ENCODE measurements around the gene LGR5. TPM values are rescaled to one million over a fixed set of nuclear protein-coding genes. Genes with fewer than 3 reads are reported as not detected.

The LGR5 gene
- total RNA-seq, 1 donor, result under 0.01 TPM

DNA sequence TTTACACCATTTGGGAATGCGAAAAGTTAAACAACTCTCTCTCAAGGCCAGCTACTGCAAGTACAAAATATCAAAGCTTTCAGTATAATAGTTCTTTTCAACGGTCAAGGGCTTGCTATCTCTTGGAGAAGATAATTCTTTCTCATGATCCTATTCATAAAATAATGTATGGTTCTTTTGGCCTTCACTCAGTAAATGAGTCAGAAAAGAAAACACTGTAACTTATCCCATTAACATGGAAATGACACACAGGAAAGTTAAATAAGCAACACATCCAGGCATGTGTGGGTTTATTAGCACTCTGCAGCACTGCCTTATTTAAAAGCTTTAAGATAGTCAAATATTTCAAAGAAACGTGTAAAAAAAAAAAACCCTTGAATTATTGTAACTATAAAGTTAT lies 187.2 kb downstream of the LGR5 start:
- TF ChIP-seq, protein P1, sequence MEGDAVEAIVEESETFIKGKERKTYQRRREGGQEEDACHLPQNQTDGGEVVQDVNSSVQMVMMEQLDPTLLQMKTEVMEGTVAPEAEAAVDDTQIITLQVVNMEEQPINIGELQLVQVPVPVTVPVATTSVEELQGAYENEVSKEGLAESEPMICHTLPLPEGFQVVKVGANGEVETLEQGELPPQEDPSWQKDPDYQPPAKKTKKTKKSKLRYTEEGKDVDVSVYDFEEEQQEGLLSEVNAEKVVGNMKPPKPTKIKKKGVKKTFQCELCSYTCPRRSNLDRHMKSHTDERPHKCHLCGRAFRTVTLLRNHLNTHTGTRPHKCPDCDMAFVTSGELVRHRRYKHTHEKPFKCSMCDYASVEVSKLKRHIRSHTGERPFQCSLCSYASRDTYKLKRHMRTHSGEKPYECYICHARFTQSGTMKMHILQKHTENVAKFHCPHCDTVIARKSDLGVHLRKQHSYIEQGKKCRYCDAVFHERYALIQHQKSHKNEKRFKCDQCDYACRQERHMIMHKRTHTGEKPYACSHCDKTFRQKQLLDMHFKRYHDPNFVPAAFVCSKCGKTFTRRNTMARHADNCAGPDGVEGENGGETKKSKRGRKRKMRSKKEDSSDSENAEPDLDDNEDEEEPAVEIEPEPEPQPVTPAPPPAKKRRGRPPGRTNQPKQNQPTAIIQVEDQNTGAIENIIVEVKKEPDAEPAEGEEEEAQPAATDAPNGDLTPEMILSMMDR (IDR thresholded peaks at IDR 0.05; ENCODE audit: extremely low read depth, low read depth, low read length), result no peak
- Histone ChIP-seq H3K4me3 (ENCODE audit: insufficient read depth, low read length) (no peak overlapping the region), H3K27ac (ENCODE audit: low read depth, low read length) (peak overlapping the region; percentile 38), H3K4me2 (ENCODE audit: insufficient read depth, low read length) (no peak overlapping the region), H3K4me1 (ENCODE audit: insufficient read depth, low read length) (peaks cover 5% of the 10 kb centered on the region), H3K79me2 (ENCODE audit: insufficient read depth, low read length) (peaks cover 28% of the 10 kb centered on the region), H2AFZ (ENCODE audit: low read length) (no peak overlapping the region), H3K9me3 (ENCODE audit: low read depth, low read length) (no peaks in the 10 kb centered on the region), H4K20me1 (ENCODE audit: insufficient read depth, low read length) (peaks cover 2% of the 10 kb centered on the region), H3K27me3 (ENCODE audit: insufficient read depth, low read length) (no peaks in the 10 kb centered on the region), H3K36me3 (ENCODE audit: insufficient read depth, low read length) (peaks cover 91% of the 10 kb centered on the region)
- DNase-seq (ENCODE audit: insufficient read length, low spot score, missing footprints), result no peak

DNA sequence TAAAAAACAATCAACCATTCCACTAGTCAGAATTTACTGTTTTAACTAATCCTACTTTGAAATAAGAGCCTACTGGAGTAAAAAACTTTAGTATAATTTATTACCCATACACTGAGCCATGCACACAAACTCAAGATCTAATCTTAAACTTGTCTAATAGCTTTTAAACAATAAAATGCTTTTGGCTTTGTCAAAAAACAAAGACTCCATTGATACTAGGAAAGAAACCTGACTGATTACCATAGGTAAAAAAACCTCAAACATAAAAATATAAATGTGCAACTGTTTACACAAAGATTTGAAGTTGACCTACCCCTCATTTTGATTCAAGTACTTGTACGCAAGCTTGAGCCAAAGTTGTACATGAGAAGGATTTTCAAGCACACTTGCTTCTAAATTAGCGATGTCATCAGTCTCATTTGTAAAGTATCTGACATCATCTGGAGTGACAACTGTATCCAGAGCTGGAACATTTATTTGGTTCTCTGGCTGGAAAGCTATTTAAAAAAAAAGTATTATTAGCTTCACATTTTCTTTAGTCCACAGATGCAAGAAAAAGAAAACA lies 187.9 kb downstream of the LGR5 start:
- TF ChIP-seq, protein P1 (IDR thresholded peaks at IDR 0.05; ENCODE audit: extremely low read depth, low read depth, low read length), result no peak
- no peaks in the 10 kb centered on the region for H3K27me3 ChIP-seq (ENCODE audit: insufficient read depth, low read length)
- no peaks in the 10 kb centered on the region for H3K9me3 ChIP-seq (ENCODE audit: low read depth, low read length)
- peaks cover 21% of the 10 kb centered on the region for H3K79me2 ChIP-seq (ENCODE audit: insufficient read depth, low read length)
- no peak overlapping the region for H2AFZ ChIP-seq (ENCODE audit: low read length)
- no peak overlapping the region for H3K4me2 ChIP-seq (ENCODE audit: insufficient read depth, low read length)
- H3K36me3 ChIP-seq (ENCODE audit: insufficient read depth, low read length), result peaks cover 91% of the 10 kb centered on the region
- H3K4me3 ChIP-seq (ENCODE audit: insufficient read depth, low read length), result no peak overlapping the region
- H3K4me1 ChIP-seq (ENCODE audit: insufficient read depth, low read length), result peaks cover 5% of the 10 kb centered on the region
- DNase-seq (ENCODE audit: insufficient read length, low spot score, missing footprints), result no peak
- H3K27ac ChIP-seq (ENCODE audit: low read depth, low read length), result no peak overlapping the region
- peaks cover 2% of the 10 kb centered on the region for H4K20me1 ChIP-seq (ENCODE audit: insufficient read depth, low read length)

Other genes starting within 250 kb of the LGR5 start
- gene ZFC3H1, start 224.1 kb downstream of the LGR5 start, total RNA-seq, result 33.3 and 36.6 TPM in 2 replicates
- gene THAP2, start 224.5 kb downstream of the LGR5 start, total RNA-seq, result 3.3 and 3.8 TPM in 2 replicates
- 29.2 and 31.1 TPM in 2 replicates for gene TMEM19, start 246.3 kb downstream of the LGR5 start, total RNA-seq